ENCODE measurements around the gene TCF7L2. TPM values are rescaled to one million over a fixed set of nuclear protein-coding genes. Genes with fewer than 3 reads are reported as not detected.

Gene TCF7L2
- total RNA-seq, result 44.4 TPM

- no peaks in the 10 kb centered on the region for H3K27me3 ChIP-seq
- intact Hi-C loops (cut with DNase I), result loop anchor here (10.0 kb wide), 2 partner anchors 75 to 175 kb away; no protein-coding TSS in a partner anchor
- peak within 1 kb of the TSS; percentile 78 to 85 for H3K4me3 ChIP-seq
- no peaks in the 10 kb centered on the region for H3K9me3 ChIP-seq
- H3K4me1 ChIP-seq, result peaks cover 38% of the 10 kb centered on the region
- no peaks in the 10 kb centered on the region for H3K36me3 ChIP-seq
- TF ChIP-seq CTCF (IDR thresholded peaks at IDR 0.05) (no peak), POLR2A (IDR thresholded peaks at IDR 0.05) (peak in 1 of 2 donors; percentile 85), POLR2AphosphoS5 (IDR thresholded peaks at IDR 0.05; ENCODE audit: insufficient read depth in 1 of 2, low read depth in 1 of 2) (peak; percentile 20 to 67)
- DNase-seq (ENCODE audit: extremely low spot score in 2 of 2), result peak in 1 of 2 donors; percentile 99
- H3K27ac ChIP-seq, result peak within 1 kb of the TSS; percentile 95
Measured at GRCh38 chr10:112949875-112950507, at the start of gene TCF7L2. Gene TCF7L2, plus strand, starts transcription at chr10:112950247. Its CDS starts 510 bp downstream, at chr10:112950757.

GRCh38 chr10:112902730-112903129 is 47.3 kb upstream of the TCF7L2 start:
- H3K27ac ChIP-seq, result no peak overlapping the region
- H3K27me3 ChIP-seq, result no peaks in the 10 kb centered on the region
- H3K9me3 ChIP-seq, result no peaks in the 10 kb centered on the region
- H3K36me3 ChIP-seq, result no peaks in the 10 kb centered on the region
- TF ChIP-seq CTCF (IDR thresholded peaks at IDR 0.05) (no peak), POLR2AphosphoS5 (IDR thresholded peaks at IDR 0.05; ENCODE audit: insufficient read depth in 1 of 2, low read depth in 1 of 2) (no peak), POLR2A (IDR thresholded peaks at IDR 0.05) (no peak)
- no peak for DNase-seq (ENCODE audit: extremely low spot score in 2 of 2)
- H3K4me1 ChIP-seq, result no peaks in the 10 kb centered on the region
- H3K4me3 ChIP-seq, result no peak overlapping the region
- intact Hi-C loops (cut with DNase I), result no loop called here

GRCh38 chr10:112904000-112904399 is 46.0 kb upstream of the TCF7L2 start:
- TF ChIP-seq POLR2AphosphoS5 (IDR thresholded peaks at IDR 0.05; ENCODE audit: insufficient read depth in 1 of 2, low read depth in 1 of 2), result no peak
- no peak for TF ChIP-seq POLR2A (IDR thresholded peaks at IDR 0.05)
- TF ChIP-seq CTCF (IDR thresholded peaks at IDR 0.05), result no peak
- Histone ChIP-seq H3K9me3 (no peaks in the 10 kb centered on the region), H3K4me1 (no peaks in the 10 kb centered on the region), H3K36me3 (no peaks in the 10 kb centered on the region), H3K27ac (no peak overlapping the region), H3K4me3 (no peak overlapping the region), H3K27me3 (no peaks in the 10 kb centered on the region)
- intact Hi-C loops (cut with DNase I), result no loop called here
- DNase-seq (ENCODE audit: extremely low spot score in 2 of 2), result no peak

- TF ChIP-seq POLR2AphosphoS5 (IDR thresholded peaks at IDR 0.05; ENCODE audit: insufficient read depth in 1 of 2, low read depth in 1 of 2) (peak in 1 of 2 donors; percentile 15), CTCF (IDR thresholded peaks at IDR 0.05) (no peak)
- no peak for DNase-seq (ENCODE audit: extremely low spot score in 2 of 2)
- H3K27me3 ChIP-seq, result no peaks in the 10 kb centered on the region
- no peaks in the 10 kb centered on the region for H3K9me3 ChIP-seq
- H3K27ac ChIP-seq, result no peak overlapping the region
- H3K36me3 ChIP-seq, result no peaks in the 10 kb centered on the region
- intact Hi-C loops (cut with DNase I), result no loop called here
- no peaks in the 10 kb centered on the region for H3K4me1 ChIP-seq
- no peak overlapping the region for H3K4me3 ChIP-seq
Measured at GRCh38 chr10:112906945-112907344, 43.1 kb upstream of the TCF7L2 start.

GRCh38 chr10:112907893-112908292 is 42.2 kb upstream of the TCF7L2 start:
- DNase-seq (ENCODE audit: extremely low spot score in 2 of 2), result no peak
- TF ChIP-seq POLR2AphosphoS5 (IDR thresholded peaks at IDR 0.05; ENCODE audit: insufficient read depth in 1 of 2, low read depth in 1 of 2), result no peak
- TF ChIP-seq CTCF (IDR thresholded peaks at IDR 0.05), result no peak
- TF ChIP-seq POLR2A (IDR thresholded peaks at IDR 0.05), result no peak
- Histone ChIP-seq H3K36me3 (no peaks in the 10 kb centered on the region), H3K9me3 (no peaks in the 10 kb centered on the region), H3K27ac (no peak overlapping the region), H3K4me1 (no peaks in the 10 kb centered on the region), H3K27me3 (no peaks in the 10 kb centered on the region), H3K4me3 (no peak overlapping the region)
- intact Hi-C loops (cut with DNase I), result no loop called here
